HCT116 (cell line): ENCODE measurements around the gene HMSD. TPM values are rescaled to one million over a fixed set of nuclear protein-coding genes. Genes with fewer than 3 reads are reported as not detected.

ENCODE experiments used
- ATAC-seq: fragments of 200-7000 bp; cut with Tn5 transposase; 2 replicates; pipeline ENCODE4 v1.9.1; 2020; ENCODE audit warnings: mild to moderate bottlenecking, moderate library complexity
- BruUV-seq: library from RNA; stranded (reverse); fragments of 400-500 nt; replicated peaks from 2 replicates; lab custom pipeline; 2021; lab: Mats Ljungman, UMichigan
- CTCF ChIA-PET: fragments of 300-600 bp; sonication (Branson Sonifier 250); formaldehyde crosslinking; loops from one replicate; lab custom pipeline; 2021; ENCODE audit warnings: antibody characterized with exemption; lab: Charles Lee
- POLR2A ChIA-PET: fragments of 300-600, 350-600 bp; sonication (Branson Sonifier 250); formaldehyde crosslinking; loops from one replicate; lab custom pipeline; 2021; ENCODE audit warnings: antibody characterized with exemption; lab: Charles Lee
- RAD21 ChIA-PET, 2 experiments: fragments of 300-600 bp; sonication (Branson Sonifier 250); formaldehyde crosslinking; loops; one replicate each; lab custom pipeline; 2023; ENCODE audit warnings: low total read pairs in 2 of 2; ENCODE audit not compliant: uncharacterized antibody in 2 of 2, unreplicated experiment in 2 of 2, low non-redundant PET in 1 of 2; lab: Charles Lee
- DNase-seq: peaks from one replicate; pipeline ENCODE4 v3.0.0-alpha.2; 2010; ENCODE audit warnings: low read depth, low spot score
- H2AFZ ChIP-seq: fragments of 200-600 bp; shearing (Covaris generic), sonication (generic); 2 replicates; pipeline ENCODE4 v1.6.1; 2017; ENCODE audit warnings: low read depth, mixed run types, mixed read lengths, antibody characterized with exemption, low read length; ENCODE audit not compliant: poor library complexity, severe bottlenecking
- H3K27ac ChIP-seq: 2 replicates; pipeline ENCODE4 v1.5.1; 2012; ENCODE audit warnings: low read depth, low read length
- H3K27me3 ChIP-seq: fragments of 200-600 bp; sonication (generic); 2 replicates; pipeline ENCODE4 v1.6.1; 2016; ENCODE audit warnings: mixed run types, low read length, mixed read lengths; ENCODE audit not compliant: insufficient read depth
- H3K36me3 ChIP-seq, 2 experiments: fragments of 200-500 bp in 1 of 2; fragments of 200-600 bp in 1 of 2; sonication (Bioruptor generic) in 1 of 2; sonication (generic) in 1 of 2; 2 replicates each; pipeline versions ENCODE4 v1.5.1 to v1.6.1; 2014 to 2016; ENCODE audit warnings: low read length in 2 of 2, inconsistent platforms in 1 of 2, mixed read lengths in 1 of 2, mixed run types in 1 of 2; ENCODE audit not compliant: insufficient read depth in 2 of 2, control insufficient read depth in 1 of 2
- H3K4me1 ChIP-seq, 2 experiments: fragments of 200-600 bp in 1 of 2; sonication (generic) in 1 of 2; 2 replicates each; pipeline versions ENCODE4 v1.5.1 to v1.6.1; 2012 to 2017; ENCODE audit warnings: low read length in 2 of 2, inconsistent platforms in 1 of 2, mild to moderate bottlenecking in 1 of 2, mixed read lengths in 1 of 2, mixed run types in 1 of 2, moderate library complexity in 1 of 2; ENCODE audit not compliant: insufficient read depth in 2 of 2, control insufficient read depth in 1 of 2
- H3K4me2 ChIP-seq: fragments of 200-600 bp; sonication (generic); 2 replicates; pipeline ENCODE4 v1.6.1; 2017; ENCODE audit warnings: mixed run types, low read length, mixed read lengths
- H3K4me3 ChIP-seq, 2 experiments: fragments of 200-600 bp in 1 of 2; sonication (generic) in 1 of 2; replicated peaks in 1 of 2; 2 replicates each; pipeline ENCODE4 v1.5.1; 2011 to 2016; ENCODE audit warnings: low read length in 2 of 2, control low read depth in 1 of 2, low read depth in 1 of 2, mild to moderate bottlenecking in 1 of 2, mixed read lengths in 1 of 2, mixed run types in 1 of 2
- H3K79me2 ChIP-seq: fragments of 200-600 bp; sonication (generic); 2 replicates; pipeline ENCODE4 v1.6.1; 2017; ENCODE audit warnings: mild to moderate bottlenecking, mixed run types, low read length, moderate library complexity, mixed read lengths; ENCODE audit not compliant: insufficient read depth
- H3K9ac ChIP-seq: fragments of 200-600 bp; sonication (generic); 2 replicates; pipeline ENCODE4 v1.6.1; 2016; ENCODE audit warnings: low read length, mixed read lengths
- H3K9me2 ChIP-seq: fragments of 200-600 bp; sonication (generic), shearing (Covaris generic); 2 replicates; pipeline ENCODE4 v1.6.1; 2017; ENCODE audit warnings: mixed run types, mild to moderate bottlenecking, moderate library complexity; ENCODE audit not compliant: insufficient read depth
- H3K9me3 ChIP-seq, 2 experiments: fragments of 200-500 bp in 1 of 2; fragments of 200-600 bp in 1 of 2; sonication (Bioruptor generic) in 1 of 2; sonication (generic) in 1 of 2; 2 replicates each; pipeline ENCODE4 v1.6.1; 2014 to 2017; ENCODE audit warnings: low read length in 2 of 2, mixed read lengths in 2 of 2, inconsistent platforms in 1 of 2, low read depth in 1 of 2, mild to moderate bottlenecking in 1 of 2, mixed run types in 1 of 2, moderate library complexity in 1 of 2; ENCODE audit not compliant: control insufficient read depth in 1 of 2, insufficient read depth in 1 of 2
- H4K20me1 ChIP-seq: fragments of 200-600 bp; sonication (generic), shearing (Covaris generic); 2 replicates; pipeline ENCODE4 v1.6.1; 2017; ENCODE audit warnings: mixed run types, mild to moderate bottlenecking, moderate library complexity; ENCODE audit not compliant: insufficient read depth
- CEBPB ChIP-seq: IDR thresholded peaks from 2 replicates; pipeline ENCODE4 v1.6.1; 2012; ENCODE audit warnings: low read depth
- EZH2 ChIP-seq: fragments of 200-600 bp; sonication (generic); IDR thresholded peaks from 2 replicates; pipeline ENCODE4 v1.6.1; 2017; ENCODE audit warnings: antibody characterized with exemption, mixed run types
- EZH2phosphoT487 ChIP-seq: fragments of 200-600 bp; IDR thresholded peaks from 2 replicates; pipeline ENCODE4 v1.6.1; 2018; ENCODE audit warnings: antibody characterized with exemption, borderline replicate concordance
- POLR2A ChIP-seq: IDR thresholded peaks from 2 replicates; pipeline ENCODE4 v1.7.0; 2011; ENCODE audit warnings: borderline replicate concordance; ENCODE audit not compliant: insufficient read depth, insufficient read length; ENCODE audit errors: extremely low read depth
- POLR2AphosphoS5 ChIP-seq: IDR thresholded peaks from 2 replicates; pipeline ENCODE4 v1.6.1; 2011; ENCODE audit warnings: mild to moderate bottlenecking, low read depth, low read length, moderate library complexity
- SRF ChIP-seq: IDR thresholded peaks from 2 replicates; pipeline ENCODE4 v1.6.1; 2012; ENCODE audit warnings: low read depth
- ZFX ChIP-seq: fragments of 450-650 bp; IDR thresholded peaks from 2 replicates; pipeline ENCODE4 v1.6.1; 2017
- intact Hi-C: fragments of 100-400 bp; cut with micrococcal nuclease; formaldehyde crosslinking; loops from 2 replicates; pipeline ENCODE4 v1.10.0; 2022
- total RNA-seq: library from RNA; stranded (reverse); gene quantifications from one replicate; pipeline ENCODE4 v1.2.1, GENCODE V29; 2021; ENCODE audit not compliant: unreplicated experiment
- TF ChIP-seq, protein P1 (sequence below): IDR thresholded peaks from 2 replicates; pipeline ENCODE4 v1.6.1; 2012

HMSD gene
- total RNA-seq, 1 experiment from 2014 or later, result 5.3 TPM

DNA sequence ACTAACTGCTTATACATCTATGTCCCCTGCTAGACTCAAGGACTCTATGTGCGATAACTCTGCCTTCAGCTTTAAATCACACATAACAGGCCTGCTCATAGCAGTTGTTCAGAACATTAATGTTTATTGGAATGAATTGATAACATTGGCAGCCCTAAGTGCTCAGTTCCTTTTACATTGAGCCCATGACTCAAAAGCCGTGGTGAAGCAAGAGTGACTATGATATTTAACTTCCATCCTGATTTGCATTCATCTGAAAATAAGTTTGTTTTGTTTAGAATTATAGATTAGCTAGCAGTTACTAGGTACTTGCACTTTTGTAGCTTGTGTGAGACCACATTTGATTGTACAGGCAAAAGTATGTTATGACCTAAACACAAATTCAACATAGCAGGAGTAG, 27.1 kb upstream of the HMSD start:
- H3K9me3 ChIP-seq, result no peaks in the 10 kb centered on the region
- no peak overlapping the region for H2AFZ ChIP-seq
- ChIA-PET POLR2A (no interaction called here), CTCF (no interaction called here)
- no peak overlapping the region for H3K4me3 ChIP-seq
- H4K20me1 ChIP-seq, result no peaks in the 10 kb centered on the region
- H3K79me2 ChIP-seq, result no peaks in the 10 kb centered on the region
- intact Hi-C loops, result no loop called here
- H3K36me3 ChIP-seq, result no peaks in the 10 kb centered on the region
- no peaks in the 10 kb centered on the region for H3K27me3 ChIP-seq
- TF ChIP-seq, protein P1, sequence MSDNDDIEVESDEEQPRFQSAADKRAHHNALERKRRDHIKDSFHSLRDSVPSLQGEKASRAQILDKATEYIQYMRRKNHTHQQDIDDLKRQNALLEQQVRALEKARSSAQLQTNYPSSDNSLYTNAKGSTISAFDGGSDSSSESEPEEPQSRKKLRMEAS, result no peak
- TF ChIP-seq EZH2, result no peak
- TF ChIP-seq SRF, result no peak
- no peak for TF ChIP-seq EZH2phosphoT487
- TF ChIP-seq POLR2A, result no peak
- TF ChIP-seq CEBPB, result no peak
- TF ChIP-seq, all 23 proteins: peak for 0
- ATAC-seq (no peak), DNase-seq (no peak)
- BruUV-seq, result no TSS peak
- RAD21 ChIA-PET, result no interaction called here
- H3K4me1 ChIP-seq, result no peaks in the 10 kb centered on the region
- H3K9me2 ChIP-seq, result no peaks in the 10 kb centered on the region
- no peak overlapping the region for H3K27ac ChIP-seq
- no peak overlapping the region for H3K9ac ChIP-seq
- H3K4me2 ChIP-seq, result no peak overlapping the region

DNA sequence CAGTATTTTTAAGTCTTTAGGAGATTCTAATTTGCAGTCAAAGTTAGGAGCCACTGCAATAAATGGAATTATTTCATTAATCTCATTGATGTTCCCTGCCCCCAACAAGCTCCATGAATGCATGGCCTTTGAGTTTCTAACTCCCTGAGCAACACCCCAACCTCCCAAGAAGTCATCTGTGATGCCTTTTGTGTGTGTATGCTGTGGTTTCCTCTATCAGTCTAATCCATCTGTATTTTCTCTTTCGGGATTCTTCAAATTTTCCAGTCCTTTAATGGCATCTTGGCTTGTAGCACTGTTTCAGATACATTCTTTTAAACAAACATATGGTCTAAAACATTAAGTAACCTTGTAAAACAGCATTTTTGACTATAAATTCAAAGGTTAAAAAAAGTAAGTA, 24.6 kb upstream of the HMSD start:
- no peaks in the 10 kb centered on the region for H3K27me3 ChIP-seq
- RAD21 ChIA-PET, result no interaction called here
- H3K27ac ChIP-seq, result no peak overlapping the region
- BruUV-seq, result no TSS peak
- intact Hi-C loops, result no loop called here
- ATAC-seq (no peak), DNase-seq (no peak)
- H4K20me1 ChIP-seq, result no peaks in the 10 kb centered on the region
- no peaks in the 10 kb centered on the region for H3K9me2 ChIP-seq
- no peaks in the 10 kb centered on the region for H3K4me1 ChIP-seq
- TF ChIP-seq POLR2AphosphoS5 (no peak), SRF (no peak), ZFX (no peak)
- H3K9me3 ChIP-seq, result no peaks in the 10 kb centered on the region
- H3K79me2 ChIP-seq, result no peaks in the 10 kb centered on the region
- POLR2A ChIA-PET, result no interaction called here
- H3K9ac ChIP-seq, result no peak overlapping the region
- no peaks in the 10 kb centered on the region for H3K36me3 ChIP-seq
- no peak overlapping the region for H3K4me3 ChIP-seq
- H3K4me2 ChIP-seq, result no peak overlapping the region
- CTCF ChIA-PET, result no interaction called here
- H2AFZ ChIP-seq, result no peak overlapping the region
